ENCODE data around the gene GRIN2A.

DNA sequence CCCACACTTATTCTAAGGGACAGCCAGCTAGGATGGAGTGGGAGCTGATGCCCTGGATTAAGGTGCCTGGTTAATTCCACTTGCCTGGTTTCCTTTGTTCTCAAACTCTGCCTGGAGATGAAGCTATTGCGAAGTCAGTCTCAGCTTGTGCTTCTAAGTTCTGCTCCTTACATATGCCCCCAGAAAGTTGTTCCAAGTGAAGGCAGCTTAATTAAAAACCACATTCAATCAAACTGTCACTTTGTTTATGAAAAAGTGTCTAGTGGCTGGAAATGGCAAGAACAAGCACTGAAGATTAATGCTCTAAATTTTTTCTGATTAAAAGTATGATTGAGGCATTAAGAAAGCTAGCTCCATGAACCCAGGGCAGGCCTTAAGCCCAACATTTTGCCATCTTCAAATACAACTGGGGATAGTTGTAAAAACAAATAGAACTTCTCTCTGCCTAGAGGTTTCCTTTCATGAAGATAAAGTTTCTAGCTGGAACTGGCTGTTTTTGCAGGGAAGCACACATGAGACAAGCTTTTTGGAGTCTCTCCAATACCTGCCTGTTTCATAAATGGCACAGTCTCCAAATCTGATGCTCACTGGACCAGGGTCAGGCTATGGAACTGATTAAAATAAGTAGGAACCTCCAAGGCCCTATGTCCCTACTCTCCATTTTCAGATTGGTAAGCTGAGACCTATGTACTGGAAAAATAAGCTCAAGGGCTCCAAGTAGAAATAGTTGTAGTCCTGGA lies 100.9 kb downstream of the GRIN2A start:
- TF ChIP-seq, protein P1, sequence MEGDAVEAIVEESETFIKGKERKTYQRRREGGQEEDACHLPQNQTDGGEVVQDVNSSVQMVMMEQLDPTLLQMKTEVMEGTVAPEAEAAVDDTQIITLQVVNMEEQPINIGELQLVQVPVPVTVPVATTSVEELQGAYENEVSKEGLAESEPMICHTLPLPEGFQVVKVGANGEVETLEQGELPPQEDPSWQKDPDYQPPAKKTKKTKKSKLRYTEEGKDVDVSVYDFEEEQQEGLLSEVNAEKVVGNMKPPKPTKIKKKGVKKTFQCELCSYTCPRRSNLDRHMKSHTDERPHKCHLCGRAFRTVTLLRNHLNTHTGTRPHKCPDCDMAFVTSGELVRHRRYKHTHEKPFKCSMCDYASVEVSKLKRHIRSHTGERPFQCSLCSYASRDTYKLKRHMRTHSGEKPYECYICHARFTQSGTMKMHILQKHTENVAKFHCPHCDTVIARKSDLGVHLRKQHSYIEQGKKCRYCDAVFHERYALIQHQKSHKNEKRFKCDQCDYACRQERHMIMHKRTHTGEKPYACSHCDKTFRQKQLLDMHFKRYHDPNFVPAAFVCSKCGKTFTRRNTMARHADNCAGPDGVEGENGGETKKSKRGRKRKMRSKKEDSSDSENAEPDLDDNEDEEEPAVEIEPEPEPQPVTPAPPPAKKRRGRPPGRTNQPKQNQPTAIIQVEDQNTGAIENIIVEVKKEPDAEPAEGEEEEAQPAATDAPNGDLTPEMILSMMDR (IDR thresholded peaks at IDR 0.05) = no peak
- no peak for TF ChIP-seq POLR2A (IDR thresholded peaks at IDR 0.05; ENCODE audit: low read depth)
- TF ChIP-seq POLR2AphosphoS5 (IDR thresholded peaks at IDR 0.05) = no peak
